Glutamatergic neuron (in vitro differentiated cells): Measurements from ENCODE around the gene TRAF4. TPM values are rescaled to one million over a fixed set of nuclear protein-coding genes. Genes with fewer than 3 reads are reported as not detected.

Source experiments
- DNase-seq: peaks from one replicate; pipeline ENCODE4 v3.0.0; 2022
- H3K27ac Mint-ChIP-seq: one replicate; pipeline ENCODE4 v1.8.0; 2020; ENCODE audit warnings: mild to moderate bottlenecking, mixed read lengths, inconsistent platforms; ENCODE audit not compliant: unreplicated experiment
- H3K27me3 Mint-ChIP-seq: one replicate; pipeline ENCODE4 v1.8.0; 2020; ENCODE audit warnings: mild to moderate bottlenecking, moderate library complexity, mixed read lengths, inconsistent platforms; ENCODE audit not compliant: unreplicated experiment
- H3K36me3 Mint-ChIP-seq: one replicate; pipeline ENCODE4 v1.8.0; 2020; ENCODE audit warnings: mild to moderate bottlenecking, mixed read lengths, inconsistent platforms; ENCODE audit not compliant: unreplicated experiment
- H3K4me1 Mint-ChIP-seq: one replicate; pipeline ENCODE4 v1.8.0; 2020; ENCODE audit warnings: mild to moderate bottlenecking, low read depth, mixed read lengths, inconsistent platforms; ENCODE audit not compliant: unreplicated experiment
- H3K4me3 Mint-ChIP-seq: one replicate; pipeline ENCODE4 v1.8.0; 2020; ENCODE audit warnings: mild to moderate bottlenecking, mixed read lengths, inconsistent platforms; ENCODE audit not compliant: unreplicated experiment
- H3K9me3 Mint-ChIP-seq: one replicate; pipeline ENCODE4 v1.8.0; 2020; ENCODE audit warnings: mild to moderate bottlenecking, moderate library complexity, mixed read lengths, inconsistent platforms; ENCODE audit not compliant: unreplicated experiment
- CTCF ChIP-seq: fragments of 200-600 bp; sonication (generic); IDR thresholded peaks from one replicate; pipeline ENCODE4 v1.5.0; 2021; ENCODE audit not compliant: partially characterized antibody, unreplicated experiment
- total RNA-seq: library from RNA; stranded (reverse); fragmentation: NEBNext Ultra II Directional; extraction: Animal tissue kit (Norgen Biotek cat#: 25700); gene quantifications from one replicate; pipeline ENCODE4 v1.2.1, GENCODE V29; 2021; ENCODE audit not compliant: unreplicated experiment

Gene TRAF4
- total RNA-seq, 1 donor from 2014 or later: 373 TPM

- TF ChIP-seq CTCF: no peak
- Mint-ChIP-seq H3K36me3 (no peaks in the 10 kb centered on the region), H3K4me1 (no peaks in the 10 kb centered on the region), H3K9me3 (peaks cover 2% of the 10 kb centered on the region), H3K27me3 (no peaks in the 10 kb centered on the region), H3K27ac (no peak overlapping the region), H3K4me3 (no peak overlapping the region)
- DNase-seq: no peak
Measured at GRCh38 chr17:28796062-28796461, 52.3 kb downstream of the TRAF4 start.

Other genes starting within 250 kb of the TRAF4 start
- gene FOXN1, start 237.7 kb upstream of the TRAF4 start, total RNA-seq: not detected
- 57.2 TPM for gene UNC119, start 191.4 kb upstream of the TRAF4 start, total RNA-seq
- gene PIGS, start 172.5 kb upstream of the TRAF4 start, total RNA-seq: 63.1 TPM
- 50.9 TPM for gene ALDOC, start 167.1 kb upstream of the TRAF4 start, total RNA-seq
- 31.5 TPM for gene SPAG5, start 145.0 kb upstream of the TRAF4 start, total RNA-seq
- 44.5 TPM for gene RSKR, start 129.8 kb upstream of the TRAF4 start, total RNA-seq
- 181 TPM for gene BLTP2, start 98.9 kb upstream of the TRAF4 start, total RNA-seq
- 54.3 TPM for gene SDF2, start 82.1 kb upstream of the TRAF4 start, total RNA-seq
- gene SUPT6H, start 81.8 kb upstream of the TRAF4 start, total RNA-seq: 108 TPM
- gene PROCA1, start 32.1 kb upstream of the TRAF4 start, total RNA-seq: 36.5 TPM
- gene RAB34, start 26.1 kb upstream of the TRAF4 start, total RNA-seq: 54.3 TPM
- 627 TPM for gene RPL23A, start 24.0 kb upstream of the TRAF4 start, total RNA-seq
- 8.2 TPM for gene TLCD1, start 17.8 kb upstream of the TRAF4 start, total RNA-seq
- gene NEK8, start 15.2 kb upstream of the TRAF4 start, total RNA-seq: 5.9 TPM
- 44.0 TPM for gene FAM222B, start 98.8 kb downstream of the TRAF4 start, total RNA-seq
- 53.3 TPM for gene ERAL1, start 111.0 kb downstream of the TRAF4 start, total RNA-seq
- 143 TPM for gene FLOT2, start 153.7 kb downstream of the TRAF4 start, total RNA-seq
- gene DHRS13, start 159.1 kb downstream of the TRAF4 start, total RNA-seq: 17.0 TPM
- 59.8 TPM for gene PHF12, start 207.5 kb downstream of the TRAF4 start, total RNA-seq